Measurements from ENCODE around the gene RXYLT1. TPM values are rescaled to one million over a fixed set of nuclear protein-coding genes. Genes with fewer than 3 reads are reported as not detected.

The RXYLT1 gene
- total RNA-seq, 1 donor, result 22.1 TPM

DNA sequence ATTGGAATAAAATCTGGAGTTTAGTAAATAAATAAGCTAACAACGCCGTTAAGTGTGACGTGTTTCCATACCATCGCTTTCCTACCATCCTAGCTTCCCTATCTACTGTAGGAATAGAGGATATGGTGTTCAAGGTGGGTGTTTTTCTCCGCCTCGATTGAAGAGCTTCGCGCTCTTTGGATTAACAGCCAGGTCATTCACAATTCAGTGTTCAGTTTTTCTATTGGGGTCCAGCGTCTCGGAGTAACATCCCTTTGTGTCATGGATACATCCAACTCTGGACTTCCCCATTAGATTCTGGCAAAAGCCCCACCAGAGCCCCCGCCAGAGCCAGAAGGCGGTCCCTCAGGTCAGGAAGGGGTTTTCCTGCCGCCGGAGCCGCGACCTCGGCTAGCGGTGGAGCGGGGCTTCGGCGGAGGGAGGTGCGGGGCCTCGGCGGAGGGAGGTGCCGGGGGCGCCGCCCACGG lies 63.6 kb downstream of the RXYLT1 start:
- peak overlapping the region; percentile 73 for H3K4me3 ChIP-seq (ENCODE audit: low read depth, low read length)
- TF ChIP-seq, protein P1, sequence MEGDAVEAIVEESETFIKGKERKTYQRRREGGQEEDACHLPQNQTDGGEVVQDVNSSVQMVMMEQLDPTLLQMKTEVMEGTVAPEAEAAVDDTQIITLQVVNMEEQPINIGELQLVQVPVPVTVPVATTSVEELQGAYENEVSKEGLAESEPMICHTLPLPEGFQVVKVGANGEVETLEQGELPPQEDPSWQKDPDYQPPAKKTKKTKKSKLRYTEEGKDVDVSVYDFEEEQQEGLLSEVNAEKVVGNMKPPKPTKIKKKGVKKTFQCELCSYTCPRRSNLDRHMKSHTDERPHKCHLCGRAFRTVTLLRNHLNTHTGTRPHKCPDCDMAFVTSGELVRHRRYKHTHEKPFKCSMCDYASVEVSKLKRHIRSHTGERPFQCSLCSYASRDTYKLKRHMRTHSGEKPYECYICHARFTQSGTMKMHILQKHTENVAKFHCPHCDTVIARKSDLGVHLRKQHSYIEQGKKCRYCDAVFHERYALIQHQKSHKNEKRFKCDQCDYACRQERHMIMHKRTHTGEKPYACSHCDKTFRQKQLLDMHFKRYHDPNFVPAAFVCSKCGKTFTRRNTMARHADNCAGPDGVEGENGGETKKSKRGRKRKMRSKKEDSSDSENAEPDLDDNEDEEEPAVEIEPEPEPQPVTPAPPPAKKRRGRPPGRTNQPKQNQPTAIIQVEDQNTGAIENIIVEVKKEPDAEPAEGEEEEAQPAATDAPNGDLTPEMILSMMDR (IDR thresholded peaks at IDR 0.05; ENCODE audit: insufficient read depth, low read length), result no peak
- DNase-seq (ENCODE audit: low read depth), result no peak

DNA sequence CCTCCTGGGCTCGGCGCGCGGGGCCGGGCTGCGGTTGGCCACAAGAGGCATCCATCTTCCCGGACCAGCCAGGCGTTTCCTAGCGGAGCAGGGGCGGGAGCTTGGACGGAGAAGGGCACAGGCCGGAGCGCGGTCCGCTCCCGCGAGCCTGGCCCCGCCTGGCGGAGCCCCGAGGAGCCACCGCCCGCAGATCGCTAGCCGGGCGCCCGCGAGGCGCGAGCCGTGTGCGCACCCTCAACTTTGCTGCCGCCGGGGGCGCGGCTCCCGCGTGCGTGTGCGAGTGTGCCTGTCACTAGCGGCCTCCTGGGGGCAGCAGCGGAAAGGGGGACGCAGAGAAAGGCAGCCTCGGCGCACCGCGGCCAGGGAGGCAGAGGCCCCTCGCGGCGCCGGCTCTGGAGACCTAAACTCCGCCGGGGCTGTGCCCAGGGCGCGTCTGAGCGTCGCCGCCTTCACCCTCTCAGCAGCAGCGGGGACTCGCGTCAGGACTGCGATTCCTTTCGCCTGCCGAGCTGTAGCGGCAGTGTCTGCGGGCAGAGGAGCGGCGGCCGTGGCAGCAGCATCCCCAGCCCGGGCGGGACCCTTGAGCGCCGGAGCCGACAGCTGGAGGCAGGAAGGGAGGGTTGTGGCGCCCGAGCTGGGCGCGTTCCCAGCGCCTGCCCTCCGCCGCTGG lies 64.1 kb downstream of the RXYLT1 start:
- peak overlapping the region; percentile 73 for H3K4me3 ChIP-seq (ENCODE audit: low read depth, low read length)
- TF ChIP-seq, protein P1 (IDR thresholded peaks at IDR 0.05; ENCODE audit: insufficient read depth, low read length), result peak; percentile 82
- peak; percentile 96 for DNase-seq (ENCODE audit: low read depth)

DNA sequence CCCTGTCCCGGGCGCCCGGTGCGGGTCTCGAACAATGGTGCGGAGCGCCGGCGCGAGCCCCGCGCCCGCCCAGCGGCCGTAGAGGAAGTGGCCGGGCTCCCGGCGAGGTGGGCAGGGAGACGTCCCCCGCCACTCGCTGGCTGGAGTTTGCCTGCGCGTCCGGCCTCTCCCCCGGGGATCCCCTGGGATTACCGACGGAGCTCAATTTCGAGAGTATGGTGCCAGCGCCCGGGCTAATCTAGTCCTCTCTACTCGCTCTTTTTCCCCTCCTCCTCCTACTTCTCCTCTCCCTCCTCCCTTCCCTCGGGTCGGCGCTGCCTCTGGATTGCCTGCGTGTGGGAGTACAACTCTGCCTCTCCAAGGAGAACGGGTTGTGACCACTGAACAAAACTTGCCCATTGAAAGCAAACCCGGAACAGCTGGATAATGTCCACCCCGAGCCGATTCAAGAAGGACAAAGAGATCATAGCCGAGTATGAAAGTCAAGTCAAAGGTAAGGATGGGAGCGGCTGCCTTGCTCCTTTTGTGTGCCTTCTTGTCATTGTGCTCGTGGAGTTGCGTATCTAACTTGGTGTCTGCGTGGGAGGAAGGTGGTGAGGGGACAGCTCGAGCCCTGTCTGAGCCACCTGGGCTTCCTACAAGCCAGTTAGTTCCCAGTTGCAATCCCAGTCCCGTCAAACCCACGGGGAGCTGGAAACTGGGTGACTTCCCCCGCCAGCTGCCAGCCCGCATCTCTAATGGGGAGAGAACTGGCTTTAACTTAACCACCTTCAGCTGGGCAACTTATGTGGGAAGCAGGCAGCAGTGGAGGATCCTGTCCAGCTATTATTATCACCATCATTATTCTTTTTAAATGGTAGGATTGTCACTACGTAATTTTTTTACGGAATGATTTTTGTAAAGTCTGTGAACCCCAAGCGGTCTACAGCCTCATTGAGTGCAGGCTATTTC lies 65.0 kb downstream of the RXYLT1 start, which contains the start of gene SRGAP1:
Gene SRGAP1 (plus strand): TSS at position 310 of the 951 bp plus-strand sequence. CDS start 117 bp downstream, at position 427.
- TF ChIP-seq, protein P1 (IDR thresholded peaks at IDR 0.05; ENCODE audit: insufficient read depth, low read length), result peak; percentile 39
- H3K4me3 ChIP-seq (ENCODE audit: low read depth, low read length), result peak within 1 kb of the TSS; percentile 73
- peak; percentile 87 for DNase-seq (ENCODE audit: low read depth)

DNA sequence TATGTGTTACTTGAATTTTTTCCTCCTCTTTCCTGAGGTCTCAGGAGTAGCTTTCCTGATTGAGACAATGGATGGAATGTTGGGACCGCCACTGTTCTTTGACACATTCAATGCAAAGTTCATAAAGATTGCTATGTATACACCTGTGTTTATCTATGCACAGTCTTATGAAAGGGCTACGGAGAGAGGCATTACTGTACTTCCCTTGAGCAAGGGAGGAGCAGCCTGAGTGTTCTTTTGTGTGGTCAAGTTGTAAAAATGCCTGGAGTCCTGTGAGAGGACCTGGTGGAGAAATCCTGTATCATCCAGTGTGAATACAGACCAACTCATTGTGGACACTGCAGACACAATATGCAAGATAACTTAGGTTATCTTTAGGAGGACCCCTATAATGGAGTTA lies 66.0 kb downstream of the RXYLT1 start:
- TF ChIP-seq, protein P1 (IDR thresholded peaks at IDR 0.05; ENCODE audit: insufficient read depth, low read length), result no peak
- H3K4me3 ChIP-seq (ENCODE audit: low read depth, low read length), result peak overlapping the region; percentile 73
- DNase-seq (ENCODE audit: low read depth), result peak; percentile 58

DNA sequence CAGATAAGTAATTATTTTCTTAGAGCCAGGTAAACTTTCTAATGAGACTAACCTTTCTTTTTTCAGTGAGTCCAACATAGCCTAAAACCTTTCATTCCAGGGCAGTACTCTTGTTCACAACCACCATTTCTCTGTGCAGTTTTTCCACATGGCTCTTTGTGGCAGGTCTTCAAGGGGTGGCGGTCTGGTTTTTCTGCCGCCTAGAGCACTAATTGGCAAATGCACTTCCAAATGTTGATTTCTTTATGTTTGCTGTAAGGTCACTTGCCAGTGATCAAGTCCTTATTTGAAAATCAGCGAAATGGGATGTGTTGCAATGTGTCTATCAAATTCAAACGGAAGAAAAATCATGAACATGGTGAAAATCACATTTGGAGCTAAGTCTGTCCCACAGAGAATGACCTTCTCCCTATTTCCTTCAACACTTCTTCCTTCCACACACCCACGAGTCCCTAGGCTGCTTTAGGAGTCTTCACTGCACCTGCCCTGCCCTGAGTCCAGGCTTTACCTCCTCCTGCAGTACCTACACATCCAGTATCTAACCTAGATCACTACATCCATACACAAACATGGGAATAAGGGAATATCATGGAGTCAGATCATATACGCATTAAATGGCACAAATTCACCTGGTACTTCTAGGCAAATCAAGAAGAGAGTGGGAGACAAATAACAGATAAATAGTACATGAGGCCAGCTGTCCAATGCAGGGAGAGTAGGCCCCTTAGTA lies 66.7 kb downstream of the RXYLT1 start:
- H3K4me3 ChIP-seq (ENCODE audit: low read depth, low read length), result peak overlapping the region; percentile 73
- TF ChIP-seq, protein P1 (IDR thresholded peaks at IDR 0.05; ENCODE audit: insufficient read depth, low read length), result peak; percentile 5
- DNase-seq (ENCODE audit: low read depth), result no peak

DNA sequence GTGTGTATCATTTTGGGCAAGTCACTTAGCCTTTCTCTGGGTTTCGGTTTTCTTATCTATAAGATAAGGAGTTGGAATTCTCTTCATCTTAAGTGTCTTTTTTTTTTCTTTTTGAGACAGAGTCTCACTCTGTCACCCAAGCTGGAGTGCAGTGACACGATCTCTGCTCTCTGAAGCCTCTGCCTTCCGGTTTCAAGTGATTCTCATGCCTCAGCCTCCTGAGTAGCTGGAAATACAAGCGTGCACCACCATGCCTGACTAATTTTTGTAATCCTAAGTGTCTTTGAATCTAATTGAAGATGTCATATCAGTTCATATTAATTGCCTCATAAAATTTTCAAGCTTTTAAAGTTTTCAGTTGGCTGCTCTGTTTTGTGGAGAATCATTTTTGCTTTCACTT lies 68.7 kb downstream of the RXYLT1 start:
- no peak for DNase-seq (ENCODE audit: low read depth)
- no peak overlapping the region for H3K4me3 ChIP-seq (ENCODE audit: low read depth, low read length)
- TF ChIP-seq, protein P1 (IDR thresholded peaks at IDR 0.05; ENCODE audit: insufficient read depth, low read length), result no peak
